SK-MEL-5 (cell line): ENCODE measurements around the gene PGM3. TPM values are rescaled to one million over a fixed set of nuclear protein-coding genes. Genes with fewer than 3 reads are reported as not detected.
"Not testable (repeated sequence)": the region's sequence is repeated elsewhere in the genome, so short reads cannot be mapped to it uniquely, and the experiment has no call there.

Source experiments
- DNase-seq: peaks from one replicate; pipeline ENCODE4 v3.0.0-alpha.2; 2016; ENCODE audit warnings: low read depth, low spot score
- in situ Hi-C: cut with HindIII; loops from 2 replicates; pipeline ENCODE4 v1.10.0; 2016; ENCODE audit warnings: low sequenced_read_pairs, high pct_unique_total_duplicates, low pct_unique_long_range_greater_than_20kb
- total RNA-seq: library from RNA; depleted of rRNA; stranded (reverse); fragments of >200 nt; shearing (Covaris generic); gene quantifications from 2 replicates; pipeline ENCODE4 v1.2.3, GENCODE V29; 2014

PGM3 gene
- total RNA-seq, 1 experiment from 2014 or later, result 27.0 TPM

DNA sequence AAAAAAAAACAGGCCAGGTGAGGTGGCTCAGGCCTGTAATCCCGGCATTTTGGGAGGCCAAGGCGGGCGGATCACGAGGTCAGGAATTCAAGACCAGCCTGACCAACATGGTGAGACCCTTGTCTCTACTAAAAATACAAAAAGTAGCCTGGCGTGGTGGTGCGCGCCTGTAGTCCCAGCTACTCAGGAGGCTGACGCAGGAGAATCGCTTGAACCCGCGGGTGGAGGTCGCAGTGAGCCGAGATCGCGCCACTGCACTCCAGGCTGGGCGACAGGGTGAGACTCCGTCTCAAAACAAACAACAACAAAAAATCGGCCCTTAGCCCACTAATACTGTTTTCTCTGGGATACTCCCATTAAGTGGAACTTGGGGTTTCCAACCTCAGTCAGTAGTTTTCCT is 1.1 kb downstream of the PGM3 start:
- DNase-seq, in situ Hi-C loops: not testable (repeated sequence)

DNA sequence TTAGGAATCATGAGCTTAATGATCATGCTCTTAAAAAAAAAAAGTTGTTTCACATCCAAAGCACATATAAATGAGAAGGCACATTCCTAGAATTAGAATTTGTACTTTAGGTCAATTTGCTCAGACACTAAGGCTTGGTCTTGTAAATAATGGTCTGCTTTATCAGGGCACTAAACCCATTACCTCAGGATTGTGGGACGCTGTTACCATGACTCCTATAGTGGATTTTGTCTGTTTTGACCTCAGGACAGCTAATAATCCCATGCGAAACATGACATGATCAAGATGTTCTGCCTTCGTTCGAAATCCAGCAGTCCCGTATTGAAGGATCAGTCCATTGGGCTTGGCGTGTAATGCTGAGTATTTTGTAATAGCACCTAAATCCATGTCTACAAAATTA is 2.4 kb downstream of the PGM3 start:
- in situ Hi-C loops, result no loop called here
- no peak for DNase-seq

DNA sequence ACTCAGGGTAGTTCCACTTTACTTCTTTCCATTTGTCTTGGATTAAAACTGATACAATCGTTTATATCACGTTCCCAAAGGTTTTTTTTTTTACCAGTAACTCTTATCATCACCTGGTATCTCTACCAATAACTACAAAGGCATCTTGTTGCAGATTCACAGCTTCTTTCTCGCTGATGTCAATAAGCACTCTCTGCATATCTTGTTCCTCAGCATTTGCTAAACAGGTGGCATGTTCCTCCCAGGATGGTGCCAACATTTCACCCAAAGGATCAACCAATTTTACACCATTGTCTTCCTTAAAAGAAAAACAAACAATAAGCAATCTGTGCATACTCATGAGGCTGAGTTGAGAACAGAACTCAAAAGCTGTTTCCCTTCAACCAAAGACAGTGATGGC is 4.6 kb downstream of the PGM3 start:
- no peak for DNase-seq
- in situ Hi-C loops, result no loop called here

DNA sequence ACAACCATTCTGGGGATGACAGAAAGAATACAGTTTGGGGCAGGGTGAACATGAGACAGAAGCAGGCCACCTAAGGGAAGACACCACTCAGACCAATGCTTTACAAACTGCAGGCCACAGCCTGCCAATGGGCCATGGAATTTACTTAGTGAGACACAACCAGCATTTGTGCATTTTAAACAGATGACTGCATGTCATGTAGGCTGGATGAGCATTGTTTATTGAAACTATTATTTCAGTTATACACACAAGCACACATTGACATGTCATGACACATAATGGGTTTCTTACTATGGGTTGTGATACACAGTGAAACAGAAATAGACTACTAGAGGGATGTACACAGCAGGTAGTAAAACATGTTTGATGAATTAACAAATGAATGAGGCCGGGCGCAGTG is 8.0 kb downstream of the PGM3 start:
- in situ Hi-C loops, result no loop called here
- no peak for DNase-seq

DNA sequence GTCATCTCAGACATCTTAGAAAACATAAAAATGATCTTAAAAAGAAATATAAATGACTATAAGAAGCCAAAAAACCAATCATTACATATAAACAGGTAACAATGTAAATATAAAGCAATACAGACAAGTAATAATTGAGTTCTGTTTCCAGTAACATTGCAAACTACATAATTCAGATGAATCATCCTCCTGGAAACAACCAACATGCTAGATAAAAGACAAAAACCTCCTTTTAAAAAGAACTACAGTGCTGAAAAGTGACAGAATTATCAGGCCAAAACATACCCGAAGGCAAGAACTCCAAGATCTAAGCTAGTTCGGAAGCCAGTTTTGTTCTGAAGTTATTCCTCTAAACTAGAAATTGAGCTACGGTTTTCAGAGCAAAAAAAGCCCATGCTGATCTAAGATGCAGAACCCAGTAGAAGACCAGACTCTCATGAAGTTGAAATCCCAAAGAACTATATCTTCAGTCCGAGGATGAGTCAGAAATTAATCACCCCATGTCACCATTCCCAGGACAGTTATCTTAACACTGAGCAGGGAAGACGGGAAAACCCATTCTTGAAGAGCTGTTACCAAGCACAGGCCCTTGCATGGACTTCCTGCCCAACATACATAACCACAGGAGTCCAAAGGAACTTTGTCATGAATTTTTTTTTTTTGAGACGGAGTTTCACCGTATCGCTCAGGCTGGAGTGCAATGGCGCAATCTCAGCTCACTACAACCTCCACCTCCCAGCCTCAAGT is 9.8 kb downstream of the PGM3 start:
- in situ Hi-C loops, result no loop called here

DNA sequence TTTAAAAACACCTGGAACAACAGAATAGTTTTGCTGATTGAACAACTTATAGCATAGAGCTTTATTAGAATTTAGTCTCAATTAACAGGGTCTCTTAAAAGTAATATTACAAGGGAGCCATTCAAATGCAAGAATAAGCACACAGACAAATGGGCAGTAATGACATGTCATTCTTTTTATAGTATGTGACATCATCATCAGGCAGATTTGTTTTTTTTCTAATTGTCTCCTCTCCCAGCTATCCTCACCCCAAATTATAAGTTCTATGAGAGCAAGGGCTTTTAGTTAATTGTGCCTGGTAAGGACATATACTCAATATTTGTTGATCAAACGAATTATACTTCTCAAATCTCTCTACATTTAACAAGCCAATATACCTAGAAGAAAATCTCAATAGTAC is 11.0 kb downstream of the PGM3 start:
- in situ Hi-C loops, result no loop called here
- DNase-seq, result no peak

More for the DNA sequence above, 9.8 kb downstream of the PGM3 start:
- peak; percentile 5 for DNase-seq

DNA sequence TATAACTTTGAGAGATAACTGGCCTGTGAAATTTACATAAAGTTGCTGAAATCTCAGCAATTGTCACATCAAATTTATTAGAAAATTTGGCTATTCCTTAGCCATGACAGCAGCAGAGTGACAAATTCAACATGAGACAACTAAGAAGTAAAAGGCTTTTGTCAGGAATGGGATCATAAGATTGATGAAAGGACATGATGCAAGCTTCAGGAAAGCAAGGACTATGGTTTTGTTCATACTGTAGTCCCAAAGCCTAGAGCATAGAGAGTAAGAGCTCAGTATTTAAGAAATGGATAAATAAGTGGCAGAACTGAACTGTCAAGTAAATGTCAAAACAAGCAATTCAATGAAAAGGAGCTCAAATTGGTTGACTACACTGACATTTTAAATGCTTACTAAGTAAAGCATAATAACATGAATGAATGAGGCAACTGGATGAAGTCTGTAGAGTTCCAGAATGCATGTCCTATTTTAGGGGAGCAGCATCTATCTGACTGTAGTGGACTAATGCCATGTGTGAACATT is 12.6 kb downstream of the PGM3 start:
- no peak for DNase-seq
- in situ Hi-C loops, result no loop called here

DNA sequence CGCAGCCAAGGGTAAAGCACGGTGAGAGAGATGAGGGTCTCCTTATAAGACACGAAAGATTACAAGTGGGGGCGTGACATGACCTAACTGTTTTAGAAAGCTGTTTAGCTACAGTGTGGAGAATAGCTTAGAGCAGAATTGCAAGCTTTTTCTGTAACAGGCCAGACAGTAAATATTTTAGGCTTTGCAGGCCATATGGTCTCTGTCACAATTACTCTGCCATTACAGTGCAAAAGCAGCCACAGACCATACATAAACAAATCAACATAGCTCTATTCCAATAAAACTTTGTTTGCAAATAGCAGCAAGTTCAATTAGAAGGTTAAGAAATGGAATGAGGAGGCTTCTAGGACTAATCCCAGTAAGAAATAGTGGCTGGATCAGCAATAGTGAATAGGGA is 16.8 kb downstream of the PGM3 start:
- in situ Hi-C loops, result no loop called here
- no peak for DNase-seq

DNA sequence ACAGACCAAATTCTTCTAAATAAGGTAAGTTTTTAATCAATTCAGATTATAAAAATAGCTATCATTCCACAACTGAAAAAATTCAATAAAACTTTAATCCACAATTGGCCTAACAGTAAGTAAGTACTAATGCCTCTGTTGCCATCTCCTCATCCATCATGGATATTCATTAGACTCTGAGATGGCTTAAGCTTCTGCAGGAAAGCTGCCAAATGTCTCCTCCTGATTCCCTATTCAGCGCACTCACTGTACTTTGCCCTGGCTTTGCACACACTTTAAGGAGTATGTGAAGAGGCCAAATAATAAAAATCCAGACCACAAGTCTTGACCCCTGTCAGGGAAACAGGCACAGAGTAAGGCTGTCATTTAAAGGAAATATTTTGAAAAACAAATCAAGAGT is 23.6 kb downstream of the PGM3 start:
- no peak for DNase-seq
- in situ Hi-C loops, result no loop called here

DNA sequence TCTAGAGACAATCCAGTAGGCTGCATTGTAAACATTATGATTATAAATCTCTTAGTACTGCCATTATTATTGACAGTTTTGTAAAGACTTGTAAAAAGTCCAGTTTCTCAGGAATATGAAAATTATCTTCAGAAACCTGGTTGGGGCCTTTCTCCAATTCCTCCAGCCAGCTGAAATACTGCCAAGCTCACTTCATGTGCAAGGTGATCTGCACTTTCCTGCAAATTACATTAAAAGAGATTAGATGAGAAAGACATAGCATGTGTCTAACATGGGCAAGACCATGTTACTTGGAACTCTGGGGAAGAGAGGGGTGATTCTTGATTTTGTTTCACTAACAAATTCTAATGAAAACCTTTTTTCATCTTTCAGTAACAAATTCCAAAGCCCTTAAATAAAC is 24.0 kb downstream of the PGM3 start:
- no peak for DNase-seq
- in situ Hi-C loops, result no loop called here

DNA sequence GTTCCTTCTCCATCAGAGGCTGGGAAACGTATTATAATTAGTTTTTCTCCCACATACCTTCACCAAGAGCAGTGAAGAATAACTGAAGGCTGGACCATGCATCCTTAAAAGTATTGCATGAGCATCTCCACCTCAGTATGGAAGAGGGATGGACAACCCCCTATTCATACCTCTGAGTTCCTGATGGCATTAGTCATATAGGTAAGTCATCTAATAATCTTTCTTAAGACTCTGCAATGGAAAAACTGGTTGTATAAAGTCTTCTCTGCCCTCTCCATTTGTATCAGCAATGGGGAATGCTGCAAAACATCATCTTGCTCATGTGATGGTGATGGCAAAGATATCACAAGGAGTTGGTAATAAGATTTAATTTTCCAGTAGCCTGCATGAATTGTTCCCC is 24.5 kb downstream of the PGM3 start:
- DNase-seq, result no peak
- in situ Hi-C loops, result no loop called here

DNA sequence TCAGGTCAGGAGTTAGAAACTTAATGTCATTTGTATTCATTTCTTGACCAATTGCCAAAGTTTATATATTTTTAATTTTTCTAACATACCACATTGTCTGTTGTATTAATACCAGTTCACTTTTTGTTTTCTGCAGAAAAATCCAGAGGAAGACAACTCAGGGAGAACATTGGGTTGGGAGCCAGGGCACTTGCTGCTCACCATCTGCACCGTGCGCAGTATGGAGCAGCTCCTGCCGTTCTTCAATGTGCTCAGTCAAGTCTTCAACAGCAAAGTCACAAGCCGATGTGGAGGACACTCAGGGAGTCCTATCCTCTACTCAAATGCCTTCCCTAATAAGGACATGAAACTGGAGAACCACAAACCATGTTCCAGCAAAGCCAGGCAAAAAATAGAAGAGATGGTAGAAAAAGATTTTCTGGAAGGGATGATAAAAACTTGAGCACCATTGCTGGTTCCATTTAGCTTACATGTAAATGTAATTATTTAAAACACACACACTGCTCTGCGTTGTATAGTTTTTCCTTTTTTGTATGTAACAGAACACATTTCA is 25.3 kb downstream of the PGM3 start:
- in situ Hi-C loops, result no loop called here

DNA sequence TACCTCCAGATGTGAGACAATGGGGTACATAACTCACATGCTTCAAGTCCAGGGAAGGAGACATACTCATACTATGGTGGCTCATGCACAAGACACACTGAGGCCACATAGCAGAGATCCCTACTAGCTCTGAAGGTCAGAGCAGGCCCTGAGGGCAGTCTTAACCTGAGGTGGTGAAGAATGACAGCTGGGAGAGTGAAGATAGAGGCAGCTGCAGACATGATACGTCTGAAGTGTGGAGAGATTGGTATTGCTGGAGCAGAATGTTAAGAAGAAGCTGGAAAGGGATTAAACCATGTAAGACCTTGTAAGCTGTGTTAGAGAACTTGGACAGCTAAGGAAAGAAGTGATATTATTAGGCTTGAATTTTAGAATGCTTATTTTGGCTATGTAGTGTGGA is 32.9 kb downstream of the PGM3 start:
- peak; percentile 2 for DNase-seq
- in situ Hi-C loops, result no loop called here

More for the DNA sequence above, 25.3 kb downstream of the PGM3 start:
- no peak for DNase-seq

DNA sequence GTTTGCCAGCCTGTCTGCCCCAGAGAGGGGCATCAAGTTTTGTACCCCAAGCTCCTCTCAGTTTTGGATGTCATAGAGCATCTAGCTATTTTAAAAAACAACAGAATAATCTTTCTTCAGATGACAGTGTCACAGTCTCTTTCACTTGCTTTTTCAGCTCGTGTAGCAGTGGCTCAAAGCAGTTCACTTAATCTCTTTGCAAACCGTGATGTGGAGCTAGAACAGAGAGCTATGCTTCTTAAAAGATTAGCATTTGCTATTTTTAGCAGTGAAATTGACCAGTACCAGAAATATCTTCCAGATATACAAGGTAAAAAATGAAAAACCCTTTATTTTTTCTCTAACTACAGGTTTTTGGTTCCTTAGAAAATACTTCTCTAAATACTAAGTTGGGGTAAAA is 37.3 kb downstream of the PGM3 start:
- in situ Hi-C loops, result no loop called here
- DNase-seq, result no peak

DNA sequence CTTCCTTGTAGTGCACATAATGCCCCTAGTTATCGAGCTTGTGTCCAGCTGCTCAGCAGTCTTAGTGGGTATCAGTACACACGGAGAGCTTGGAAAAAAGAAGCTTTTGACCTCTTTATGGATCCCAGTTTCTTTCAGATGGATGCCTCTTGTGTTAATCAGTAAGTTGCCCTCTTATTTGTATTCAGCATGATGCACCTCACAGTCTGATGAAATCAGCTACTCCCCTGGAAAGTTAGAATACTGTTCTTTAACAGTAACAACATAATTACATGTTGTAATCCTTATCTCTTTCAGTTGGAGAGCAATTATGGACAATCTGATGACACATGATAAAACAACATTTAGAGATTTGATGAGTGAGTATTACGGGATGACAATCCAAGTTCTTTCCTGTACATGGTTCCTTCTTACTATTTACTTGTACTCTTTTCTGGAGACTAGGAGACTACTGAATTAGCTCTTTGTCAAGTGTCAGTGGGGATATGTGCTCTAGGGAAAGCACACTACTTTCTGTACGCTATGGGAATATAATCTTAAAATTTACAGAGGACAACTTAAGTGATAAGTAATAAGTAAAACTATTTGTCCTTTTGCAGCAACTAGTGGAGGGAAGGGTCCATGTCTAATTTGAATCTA is 39.1 kb downstream of the PGM3 start:
- no peak for DNase-seq
- in situ Hi-C loops, result no loop called here

DNA sequence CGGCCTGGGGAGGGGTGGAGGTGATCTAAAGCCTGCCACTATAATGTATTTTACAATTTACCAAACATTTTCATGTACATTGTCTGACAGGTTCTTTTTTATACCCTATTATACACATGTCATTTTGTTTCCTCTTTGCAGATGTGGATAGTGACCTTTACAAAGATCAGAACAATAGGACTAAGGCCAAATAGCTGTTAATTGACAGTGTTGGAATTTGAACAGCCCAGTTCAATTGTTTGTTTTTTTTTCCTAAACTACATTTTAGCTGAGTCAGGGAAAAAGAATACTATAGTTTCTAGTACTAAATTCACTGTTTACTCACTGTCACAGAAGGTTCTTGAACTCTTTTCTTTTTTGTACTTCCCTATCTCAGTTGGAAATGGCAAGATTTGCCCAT is 40.2 kb downstream of the PGM3 start:
- in situ Hi-C loops, result no loop called here
- DNase-seq, result no peak

DNA sequence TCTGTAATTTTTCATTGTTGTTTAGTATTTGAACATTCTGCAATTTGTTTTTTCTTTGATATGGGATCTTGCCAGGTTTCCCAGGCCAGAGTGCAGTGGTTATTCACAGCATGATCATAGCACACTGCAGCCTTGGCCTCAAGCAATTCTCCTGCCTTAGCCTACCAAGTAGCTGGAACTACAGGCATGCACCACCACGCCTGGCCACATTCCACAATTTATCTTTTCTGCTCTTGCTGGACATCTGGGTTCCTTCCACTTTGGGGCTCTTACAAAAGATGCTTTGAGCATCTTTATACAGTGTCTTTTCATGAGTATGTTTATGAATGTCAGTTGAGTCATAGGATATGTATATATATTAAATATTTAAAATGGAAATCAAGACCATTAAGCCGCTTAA is 42.0 kb downstream of the PGM3 start:
- no peak for DNase-seq
- in situ Hi-C loops, result no loop called here

DNA sequence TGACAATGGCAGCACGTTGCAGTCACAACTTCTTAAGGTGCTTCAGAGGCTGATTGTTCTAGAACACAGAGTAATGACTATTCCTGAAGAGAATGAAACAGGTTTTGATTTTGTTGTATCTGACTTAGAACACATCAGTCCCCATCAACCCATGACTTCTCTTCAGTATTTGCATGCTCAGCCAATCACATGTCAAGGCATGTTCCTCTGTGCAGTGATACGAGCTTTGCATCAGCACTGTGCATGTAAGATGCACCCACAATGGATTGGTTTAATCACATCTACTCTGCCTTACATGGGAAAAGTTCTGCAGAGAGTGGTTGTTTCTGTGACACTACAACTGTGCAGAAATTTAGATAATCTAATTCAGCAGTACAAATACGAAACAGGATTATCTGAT is 54.3 kb downstream of the PGM3 start:
- in situ Hi-C loops, result no loop called here
- DNase-seq, result no peak

DNA sequence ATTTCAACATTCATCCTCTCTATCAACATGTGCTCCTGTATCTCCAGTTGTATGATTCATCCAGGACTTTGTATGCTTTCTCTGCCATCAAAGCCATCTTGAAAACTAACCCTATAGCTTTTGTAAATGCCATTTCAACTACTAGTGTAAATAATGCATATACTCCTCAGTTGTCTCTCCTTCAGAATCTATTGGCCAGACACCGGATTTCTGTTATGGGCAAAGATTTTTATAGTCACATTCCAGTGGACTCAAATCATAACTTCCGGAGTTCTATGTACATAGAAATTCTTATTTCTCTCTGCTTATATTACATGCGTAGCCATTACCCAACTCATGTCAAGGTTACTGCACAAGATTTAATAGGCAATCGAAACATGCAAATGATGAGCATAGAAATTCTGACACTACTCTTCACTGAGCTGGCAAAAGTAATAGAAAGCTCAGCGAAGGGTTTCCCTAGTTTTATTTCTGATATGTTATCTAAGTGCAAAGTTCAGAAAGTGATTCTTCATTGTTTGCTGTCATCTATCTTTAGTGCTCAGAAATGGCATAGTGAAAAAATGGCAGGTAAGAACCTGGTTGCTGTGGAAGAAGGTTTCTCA is 54.8 kb downstream of the PGM3 start:
- no peak for DNase-seq
- in situ Hi-C loops, result no loop called here
